Panc1 (cell line): ENCODE data around the gene PPP1R12A. TPM values are rescaled to one million over a fixed set of nuclear protein-coding genes. Genes with fewer than 3 reads are reported as not detected.

Experiments
- ATAC-seq: fragments of 200-7000 bp; cut with Tn5 transposase; 2 replicates; pipeline ENCODE4 v1.9.1; 2020; ENCODE audit warnings: mild to moderate bottlenecking, moderate library complexity
- BruUV-seq: library from RNA; stranded (reverse); fragments of 400-500 nt; replicated peaks from 2 replicates; lab custom pipeline; 2021; lab: Mats Ljungman, UMichigan
- CTCF ChIA-PET: fragments of 300-600 bp; sonication (Branson Sonifier 250); formaldehyde crosslinking; loops from one replicate; lab custom pipeline; 2022; ENCODE audit warnings: antibody characterized with exemption; lab: Charles Lee
- POLR2A ChIA-PET: fragments of 300-600 bp; sonication (Branson Sonifier 250); formaldehyde crosslinking; loops from one replicate; lab custom pipeline; 2022; ENCODE audit warnings: antibody characterized with exemption; lab: Charles Lee
- DNase-seq: peaks from one replicate; pipeline ENCODE4 v3.0.0-alpha.2; 2010; ENCODE audit warnings: low read depth, low spot score
- H3K27ac ChIP-seq: 2 replicates; pipeline ENCODE4 v1.5.1; 2011; ENCODE audit warnings: mild to moderate bottlenecking, low read length, inconsistent platforms
- H3K27me3 ChIP-seq: fragments of 200-500 bp; sonication (Bioruptor generic); 2 replicates; pipeline ENCODE4 v1.6.0; 2014; ENCODE audit warnings: low read length, inconsistent platforms; ENCODE audit not compliant: control insufficient read depth, insufficient read depth
- H3K36me3 ChIP-seq: fragments of 200-500 bp; sonication (Bioruptor generic); 2 replicates; pipeline ENCODE4 v1.5.1; 2014; ENCODE audit warnings: inconsistent platforms, mild to moderate bottlenecking, low read length, moderate library complexity; ENCODE audit not compliant: control insufficient read depth, insufficient read depth
- H3K4me1 ChIP-seq: 2 replicates; pipeline ENCODE4 v1.5.1; 2011; ENCODE audit warnings: inconsistent platforms, mild to moderate bottlenecking, low read length, moderate library complexity; ENCODE audit not compliant: control insufficient read depth, insufficient read depth
- H3K4me3 ChIP-seq, 2 experiments: 2 replicates each; pipeline ENCODE4 v1.5.1; 2011 to 2012; ENCODE audit warnings: low read depth in 2 of 2, low read length in 2 of 2, mild to moderate bottlenecking in 2 of 2, inconsistent platforms in 1 of 2, moderate library complexity in 1 of 2
- H3K9me3 ChIP-seq: fragments of 200-500 bp; sonication (Bioruptor generic); 2 replicates; pipeline ENCODE4 v1.5.1; 2014; ENCODE audit warnings: low read depth, mild to moderate bottlenecking, inconsistent platforms, low read length, moderate library complexity; ENCODE audit not compliant: control insufficient read depth, insufficient read depth
- CTCF ChIP-seq: fragments of 450-650 bp; IDR thresholded peaks from 2 replicates; pipeline ENCODE4 v1.5.1; 2017; ENCODE audit warnings: mild to moderate bottlenecking
- POLR2AphosphoS5 ChIP-seq: IDR thresholded peaks from 2 replicates; pipeline ENCODE4 v1.6.1; 2012; ENCODE audit warnings: mild to moderate bottlenecking, low read depth, low read length, moderate library complexity
- SIN3A ChIP-seq: IDR thresholded peaks from 2 replicates; pipeline ENCODE4 v1.6.1; 2012; ENCODE audit warnings: low read depth, mild to moderate bottlenecking, low read length, moderate library complexity, borderline replicate concordance; ENCODE audit not compliant: insufficient read depth
- TCF7L2 ChIP-seq: IDR thresholded peaks from 2 replicates; pipeline ENCODE4 v1.6.1; 2011; ENCODE audit warnings: mild to moderate bottlenecking, low read depth, low read length, inconsistent platforms
- in situ Hi-C: cut with HindIII; loops from 2 replicates; pipeline ENCODE4 v1.10.0; 2016; ENCODE audit warnings: low sequenced_read_pairs, low pct_unique_long_range_greater_than_20kb
- intact Hi-C: fragments of 100-400 bp; cut with micrococcal nuclease; formaldehyde crosslinking; loops from one replicate; pipeline ENCODE4 v1.10.0; 2022; ENCODE audit not compliant: unreplicated experiment
- total RNA-seq: library from RNA; stranded (reverse); gene quantifications from one replicate; pipeline ENCODE4 v1.2.1, GENCODE V29; 2021; ENCODE audit not compliant: unreplicated experiment
- TF ChIP-seq, protein P1 (sequence below), 2 experiments: IDR thresholded peaks; 2 replicates each; pipeline ENCODE4 v1.6.1; 2011 to 2012; ENCODE audit warnings: low read depth in 2 of 2, control low read depth in 1 of 2, low read length in 1 of 2, mild to moderate bottlenecking in 1 of 2, moderate library complexity in 1 of 2; ENCODE audit not compliant: insufficient read depth in 1 of 2

The PPP1R12A gene
- total RNA-seq, 1 experiment from 2014 or later: 61.6 TPM

DNA sequence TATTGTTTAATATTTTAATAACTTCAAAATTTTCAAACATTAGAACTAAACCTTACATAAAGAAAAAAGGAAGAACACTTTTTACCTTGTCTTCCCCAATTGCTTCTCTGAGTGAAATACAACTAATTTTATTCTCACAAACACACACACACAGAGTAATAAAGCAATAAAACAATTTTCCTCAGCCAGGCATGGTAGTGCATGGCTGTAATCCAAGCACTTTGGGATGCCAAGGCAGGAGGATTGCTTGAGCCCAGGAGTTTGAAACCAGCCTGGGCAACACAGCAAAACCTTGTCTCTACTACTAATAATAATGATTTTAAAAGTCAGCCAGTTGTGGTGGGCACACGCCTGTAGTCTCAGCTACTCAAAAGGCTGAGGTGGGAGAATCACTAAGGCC is 13.1 kb downstream of the PPP1R12A start:
- no peak for DNase-seq
- H3K4me1 ChIP-seq: 0 out of 2 replicates have a peak, but pooled peaks cover 3% of the 10 kb centered on the region
- in situ Hi-C loops: no loop called here
- no peaks in the 10 kb centered on the region for H3K36me3 ChIP-seq
- intact Hi-C loops: no loop called here
- BruUV-seq: no TSS peak
- TF ChIP-seq POLR2AphosphoS5 (no peak), SIN3A (no peak), TCF7L2 (no peak), CTCF (no peak)
- TF ChIP-seq, protein P1, sequence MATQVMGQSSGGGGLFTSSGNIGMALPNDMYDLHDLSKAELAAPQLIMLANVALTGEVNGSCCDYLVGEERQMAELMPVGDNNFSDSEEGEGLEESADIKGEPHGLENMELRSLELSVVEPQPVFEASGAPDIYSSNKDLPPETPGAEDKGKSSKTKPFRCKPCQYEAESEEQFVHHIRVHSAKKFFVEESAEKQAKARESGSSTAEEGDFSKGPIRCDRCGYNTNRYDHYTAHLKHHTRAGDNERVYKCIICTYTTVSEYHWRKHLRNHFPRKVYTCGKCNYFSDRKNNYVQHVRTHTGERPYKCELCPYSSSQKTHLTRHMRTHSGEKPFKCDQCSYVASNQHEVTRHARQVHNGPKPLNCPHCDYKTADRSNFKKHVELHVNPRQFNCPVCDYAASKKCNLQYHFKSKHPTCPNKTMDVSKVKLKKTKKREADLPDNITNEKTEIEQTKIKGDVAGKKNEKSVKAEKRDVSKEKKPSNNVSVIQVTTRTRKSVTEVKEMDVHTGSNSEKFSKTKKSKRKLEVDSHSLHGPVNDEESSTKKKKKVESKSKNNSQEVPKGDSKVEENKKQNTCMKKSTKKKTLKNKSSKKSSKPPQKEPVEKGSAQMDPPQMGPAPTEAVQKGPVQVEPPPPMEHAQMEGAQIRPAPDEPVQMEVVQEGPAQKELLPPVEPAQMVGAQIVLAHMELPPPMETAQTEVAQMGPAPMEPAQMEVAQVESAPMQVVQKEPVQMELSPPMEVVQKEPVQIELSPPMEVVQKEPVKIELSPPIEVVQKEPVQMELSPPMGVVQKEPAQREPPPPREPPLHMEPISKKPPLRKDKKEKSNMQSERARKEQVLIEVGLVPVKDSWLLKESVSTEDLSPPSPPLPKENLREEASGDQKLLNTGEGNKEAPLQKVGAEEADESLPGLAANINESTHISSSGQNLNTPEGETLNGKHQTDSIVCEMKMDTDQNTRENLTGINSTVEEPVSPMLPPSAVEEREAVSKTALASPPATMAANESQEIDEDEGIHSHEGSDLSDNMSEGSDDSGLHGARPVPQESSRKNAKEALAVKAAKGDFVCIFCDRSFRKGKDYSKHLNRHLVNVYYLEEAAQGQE (IDR thresholded peaks at IDR 0.05; ENCODE audit: insufficient read depth in 1 of 2, low read depth in 2 of 2, low read length in 1 of 2): no peak
- no peaks in the 10 kb centered on the region for H3K9me3 ChIP-seq
- CTCF ChIA-PET: no interaction called here
- no peak overlapping the region for H3K4me3 ChIP-seq
- H3K27me3 ChIP-seq: no peaks in the 10 kb centered on the region
- ATAC-seq: no peak
- POLR2A ChIA-PET: no interaction called here
- no peak overlapping the region for H3K27ac ChIP-seq

GRCh38 chr12:79920421-79921238 is 14.3 kb downstream of the PPP1R12A start:
- intact Hi-C loops (no loop called here), in situ Hi-C loops (no loop called here)
- Histone ChIP-seq H3K9me3 (no peaks in the 10 kb centered on the region), H3K4me1 (0 out of 2 replicates have a peak, but pooled peaks cover 3% of the 10 kb centered on the region), H3K4me3 (no peak overlapping the region), H3K27me3 (no peaks in the 10 kb centered on the region), H3K27ac (no peak overlapping the region), H3K36me3 (no peaks in the 10 kb centered on the region)
- CTCF ChIA-PET: no interaction called here
- no TSS peak for BruUV-seq
- TF ChIP-seq POLR2AphosphoS5: no peak
- no peak for TF ChIP-seq TCF7L2
- TF ChIP-seq CTCF: no peak
- TF ChIP-seq SIN3A: no peak
- TF ChIP-seq, protein P1 (IDR thresholded peaks at IDR 0.05; ENCODE audit: insufficient read depth in 1 of 2, low read depth in 2 of 2, low read length in 1 of 2): no peak
- no peak for ATAC-seq
- no peak for DNase-seq
- POLR2A ChIA-PET: no interaction called here
